Measurements from ENCODE around the gene SAMD11. TPM values are rescaled to one million over a fixed set of nuclear protein-coding genes. Genes with fewer than 3 reads are reported as not detected.

The SAMD11 gene
- total and polyA plus RNA-seq, 10 of the 15 experiments (the other 5 are each of a cell fraction or from before 2014, with no cell fraction given): 0.04 to 0.31 (median 0.19) TPM; not detected in 6

DNA sequence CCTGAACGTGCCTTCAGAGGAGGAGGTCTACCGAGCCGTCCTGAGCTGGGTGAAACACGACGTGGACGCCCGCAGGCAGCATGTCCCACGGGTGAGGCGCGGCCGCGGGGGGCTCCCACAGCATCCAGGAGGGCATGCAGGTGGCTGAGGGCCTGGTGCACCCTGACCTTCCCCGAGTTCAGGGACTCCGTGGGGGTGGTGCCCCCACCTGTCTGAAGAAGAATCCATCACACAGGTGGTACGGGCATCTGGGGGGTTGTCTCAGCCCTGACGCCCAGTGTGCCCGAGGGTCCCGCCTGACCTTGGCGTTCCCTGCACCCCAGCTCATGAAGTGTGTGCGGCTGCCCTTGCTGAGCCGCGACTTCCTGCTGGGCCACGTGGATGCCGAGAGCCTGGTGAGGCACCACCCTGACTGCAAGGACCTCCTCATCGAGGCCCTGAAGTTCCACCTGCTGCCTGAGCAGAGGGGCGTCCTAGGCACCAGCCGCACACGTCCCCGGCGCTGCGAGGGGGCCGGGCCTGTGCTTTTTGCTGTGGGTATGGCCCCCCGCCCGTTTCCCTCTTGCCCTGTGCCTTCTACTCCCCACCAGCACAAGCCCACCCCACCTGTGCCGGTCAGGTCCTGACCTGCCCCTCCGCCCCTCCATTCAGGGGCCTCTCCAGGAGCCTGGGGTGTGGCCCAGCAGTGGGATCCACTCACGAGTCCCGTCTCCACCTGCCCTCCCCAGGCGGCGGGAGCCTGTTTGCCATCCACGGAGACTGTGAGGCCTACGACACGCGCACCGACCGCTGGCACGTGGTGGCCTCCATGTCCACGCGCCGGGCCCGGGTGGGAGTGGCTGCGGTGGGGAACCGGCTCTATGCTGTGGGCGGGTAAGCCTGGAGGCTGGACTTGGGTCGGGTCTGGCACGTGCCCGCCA lies 38.9 kb downstream of the SAMD11 start (continued):
- TF ChIP-seq, protein P1, sequence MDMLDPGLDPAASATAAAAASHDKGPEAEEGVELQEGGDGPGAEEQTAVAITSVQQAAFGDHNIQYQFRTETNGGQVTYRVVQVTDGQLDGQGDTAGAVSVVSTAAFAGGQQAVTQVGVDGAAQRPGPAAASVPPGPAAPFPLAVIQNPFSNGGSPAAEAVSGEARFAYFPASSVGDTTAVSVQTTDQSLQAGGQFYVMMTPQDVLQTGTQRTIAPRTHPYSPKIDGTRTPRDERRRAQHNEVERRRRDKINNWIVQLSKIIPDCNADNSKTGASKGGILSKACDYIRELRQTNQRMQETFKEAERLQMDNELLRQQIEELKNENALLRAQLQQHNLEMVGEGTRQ (IDR thresholded peaks at IDR 0.05; ENCODE audit: borderline replicate concordance, low read depth, low read length): no peak

DNA sequence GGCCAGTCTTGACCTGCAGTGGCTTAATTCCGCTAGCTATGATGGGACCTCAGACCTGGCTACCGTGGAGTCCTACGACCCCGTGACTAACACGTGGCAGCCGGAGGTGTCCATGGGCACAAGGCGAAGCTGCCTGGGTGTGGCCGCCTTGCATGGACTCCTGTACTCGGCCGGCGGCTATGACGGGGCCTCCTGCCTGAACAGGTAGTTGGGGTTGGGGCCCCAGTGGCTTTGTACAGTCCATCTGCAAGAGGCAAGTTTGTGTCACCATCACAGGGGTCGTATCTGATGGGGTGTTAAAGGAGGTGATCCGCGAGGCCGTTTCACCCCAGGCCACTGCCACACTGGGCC lies 39.6 kb downstream of the SAMD11 start:
- in situ Hi-C loops (cut with MboI) (no loop called here), intact Hi-C loops (cut with micrococcal nuclease; ENCODE audit: unreplicated experiment) (no loop called here)
- no peak for DNase-seq (ENCODE audit: low read depth, low spot score)
- Histone ChIP-seq H3K27ac (ENCODE audit: control insufficient read depth, insufficient read depth) (no peak overlapping the region), H3K4me1 (ENCODE audit: control insufficient read depth, insufficient read depth, low read length) (peaks cover 15% of the 10 kb centered on the region), H3K27me3 (replicated peaks in 1 of 2; ENCODE audit: control insufficient read depth in 2 of 2, insufficient read depth in 2 of 2, low read length in 1 of 2) (no peaks in the 10 kb centered on the region), H3K4me2 (ENCODE audit: control insufficient read depth, insufficient read depth) (no peak overlapping the region), H3K9me3 (replicated peaks; ENCODE audit: control insufficient read depth, insufficient read depth, low read length) (no peaks in the 10 kb centered on the region), H3K9ac (ENCODE audit: control insufficient read depth, insufficient read depth, low read length) (no peak overlapping the region), H4K20me1 (ENCODE audit: control insufficient read depth, insufficient read depth) (no peaks in the 10 kb centered on the region), H2AFZ (ENCODE audit: control insufficient read depth, low read depth, low read length) (no peak overlapping the region), H3K36me3 (ENCODE audit: control insufficient read depth in 2 of 2, insufficient read depth in 2 of 2, low read length in 1 of 2) (no peaks in the 10 kb centered on the region; a peak in 1 of 4 replicates), H3K4me3 (no peak overlapping the region), H3K79me2 (ENCODE audit: control insufficient read depth, insufficient read depth, low read length) (peaks cover 8% of the 10 kb centered on the region)
- no peak for FAIRE-seq
- TF ChIP-seq MEF2B (IDR thresholded peaks at IDR 0.05; ENCODE audit: partially characterized antibody, poor library complexity, severe bottlenecking) (no peak), EED (IDR thresholded peaks at IDR 0.05; ENCODE audit: low read depth) (no peak), JUND (IDR thresholded peaks at IDR 0.05; ENCODE audit: low read depth, low read length) (no peak), PAX8 (IDR thresholded peaks at IDR 0.05) (no peak), SRF (IDR thresholded peaks at IDR 0.05; ENCODE audit: low read depth in 2 of 2, low read length in 2 of 2) (no peak), NFXL1 (IDR thresholded peaks at IDR 0.05; ENCODE audit: borderline replicate concordance) (no peak), RCOR1 (conservative IDR thresholded peaks at IDR 0.05; ENCODE audit: low read depth, low read length) (no peak), PAX5 (IDR thresholded peaks at IDR 0.05; ENCODE audit: borderline replicate concordance, low read depth, low read length) (no peak), SMAD1 (IDR thresholded peaks at IDR 0.05; ENCODE audit: low read depth, partially characterized antibody) (no peak), RELA (IDR thresholded peaks at IDR 0.05; ENCODE audit: borderline replicate concordance, partially characterized antibody) (no peak), KLF5 (IDR thresholded peaks at IDR 0.05; ENCODE audit: partially characterized antibody) (no peak)
- TF ChIP-seq, protein P2, sequence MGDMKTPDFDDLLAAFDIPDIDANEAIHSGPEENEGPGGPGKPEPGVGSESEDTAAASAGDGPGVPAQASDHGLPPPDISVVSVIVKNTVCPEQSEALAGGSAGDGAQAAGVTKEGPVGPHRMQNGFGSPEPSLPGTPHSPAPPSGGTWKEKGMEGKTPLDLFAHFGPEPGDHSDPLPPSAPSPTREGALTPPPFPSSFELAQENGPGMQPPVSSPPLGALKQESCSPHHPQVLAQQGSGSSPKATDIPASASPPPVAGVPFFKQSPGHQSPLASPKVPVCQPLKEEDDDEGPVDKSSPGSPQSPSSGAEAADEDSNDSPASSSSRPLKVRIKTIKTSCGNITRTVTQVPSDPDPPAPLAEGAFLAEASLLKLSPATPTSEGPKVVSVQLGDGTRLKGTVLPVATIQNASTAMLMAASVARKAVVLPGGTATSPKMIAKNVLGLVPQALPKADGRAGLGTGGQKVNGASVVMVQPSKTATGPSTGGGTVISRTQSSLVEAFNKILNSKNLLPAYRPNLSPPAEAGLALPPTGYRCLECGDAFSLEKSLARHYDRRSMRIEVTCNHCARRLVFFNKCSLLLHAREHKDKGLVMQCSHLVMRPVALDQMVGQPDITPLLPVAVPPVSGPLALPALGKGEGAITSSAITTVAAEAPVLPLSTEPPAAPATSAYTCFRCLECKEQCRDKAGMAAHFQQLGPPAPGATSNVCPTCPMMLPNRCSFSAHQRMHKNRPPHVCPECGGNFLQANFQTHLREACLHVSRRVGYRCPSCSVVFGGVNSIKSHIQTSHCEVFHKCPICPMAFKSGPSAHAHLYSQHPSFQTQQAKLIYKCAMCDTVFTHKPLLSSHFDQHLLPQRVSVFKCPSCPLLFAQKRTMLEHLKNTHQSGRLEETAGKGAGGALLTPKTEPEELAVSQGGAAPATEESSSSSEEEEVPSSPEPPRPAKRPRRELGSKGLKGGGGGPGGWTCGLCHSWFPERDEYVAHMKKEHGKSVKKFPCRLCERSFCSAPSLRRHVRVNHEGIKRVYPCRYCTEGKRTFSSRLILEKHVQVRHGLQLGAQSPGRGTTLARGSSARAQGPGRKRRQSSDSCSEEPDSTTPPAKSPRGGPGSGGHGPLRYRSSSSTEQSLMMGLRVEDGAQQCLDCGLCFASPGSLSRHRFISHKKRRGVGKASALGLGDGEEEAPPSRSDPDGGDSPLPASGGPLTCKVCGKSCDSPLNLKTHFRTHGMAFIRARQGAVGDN (IDR thresholded peaks at IDR 0.05): no peak
- no TSS peak for BruUV-seq (replicated peaks)
- 94% methylated on average over 16 of the region's 16 CpGs for WGBS (ENCODE audit: insufficient coverage, insufficient replicate concordance, low lambda C conversion rate, missing lambda C conversion rate)
- no peak for ATAC-seq
- ChIA-PET RAD21 (ENCODE audit: unreplicated experiment) (no interaction called here), POLR2A (no interaction called here), CTCF (no interaction called here), SMC1A (ENCODE audit: uncharacterized antibody, unreplicated experiment) (no interaction called here)
